Smooth muscle cell of the brain vasculature (primary cell): Measurements from ENCODE around the gene GRM1.

ENCODE experiments used
- DNase-seq: peaks from one replicate; pipeline ENCODE4 v3.0.0-alpha.2; 2012; ENCODE audit warnings: low read depth, low spot score

The GRM1 gene

DNA sequence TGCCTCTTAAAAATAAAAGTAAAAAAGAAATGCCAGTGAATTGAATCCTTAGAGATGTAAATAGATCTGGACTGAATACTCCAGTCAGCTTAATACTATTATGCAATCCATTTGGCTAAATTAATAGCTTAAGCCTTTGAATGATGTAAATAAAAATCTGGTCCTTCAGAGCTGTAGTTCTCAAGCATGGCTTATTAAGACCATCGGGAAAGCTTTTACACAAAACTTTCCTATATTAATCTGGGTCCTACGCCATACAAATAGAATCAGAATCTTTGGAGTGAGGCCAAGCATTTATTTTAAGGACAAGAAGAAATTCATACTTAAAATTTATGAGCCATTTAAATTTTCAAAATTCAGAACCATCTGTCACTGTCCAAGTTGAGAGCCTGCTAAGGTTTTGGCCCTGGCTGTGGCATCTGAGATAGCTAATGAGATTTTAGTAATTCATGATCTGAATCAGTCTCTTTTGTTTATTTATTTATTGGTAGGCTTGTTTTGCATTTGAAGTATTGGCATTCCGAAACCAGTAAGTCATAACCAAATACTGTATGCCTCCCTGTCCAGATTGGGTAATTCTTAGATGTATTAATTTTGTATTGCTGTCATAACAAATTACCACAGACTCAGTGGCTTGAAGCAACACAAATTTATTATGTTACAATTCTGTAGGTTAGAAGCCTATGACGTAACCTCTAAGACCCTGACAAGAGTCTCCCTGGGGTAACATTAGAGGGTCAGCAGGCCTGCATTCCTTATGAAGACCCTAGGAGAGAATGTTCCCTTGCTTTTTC lies 286.7 kb downstream of the GRM1 start:
- no peak for DNase-seq

DNA sequence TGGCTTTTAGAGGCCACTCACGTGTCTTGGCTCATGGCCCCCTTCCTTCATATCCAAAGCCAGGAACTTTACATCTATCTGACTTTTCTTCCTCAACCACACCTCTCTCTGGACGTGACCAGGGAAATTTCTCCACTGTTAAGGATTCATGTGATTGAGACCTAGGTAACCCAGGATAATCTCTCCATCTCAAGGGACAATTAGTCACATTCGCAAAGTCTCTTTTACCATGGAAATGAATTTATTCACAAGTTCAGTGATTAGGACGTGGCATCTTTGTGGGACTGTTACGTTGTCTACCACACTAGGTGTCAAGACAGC lies 287.3 kb downstream of the GRM1 start:
- DNase-seq: no peak

DNA sequence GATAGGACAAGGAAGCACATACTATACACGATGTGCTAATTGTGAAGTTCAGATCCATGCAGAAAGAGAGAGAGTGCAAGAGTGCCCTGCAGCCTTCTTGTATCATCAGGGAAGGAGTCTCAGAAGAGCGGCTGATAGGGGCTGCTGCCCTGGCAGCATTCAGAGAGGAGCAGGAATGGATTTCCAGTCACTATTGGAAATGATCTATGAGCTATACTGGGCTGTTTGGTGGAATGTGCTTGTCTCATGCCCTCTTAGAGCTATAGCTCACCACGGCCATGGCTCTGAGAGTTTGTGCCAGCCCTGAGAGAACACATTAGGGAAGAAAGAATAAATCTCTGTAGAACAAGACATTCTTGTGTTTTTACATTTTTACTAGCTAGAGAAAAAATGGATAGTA lies 302.2 kb downstream of the GRM1 start:
- no peak for DNase-seq

DNA sequence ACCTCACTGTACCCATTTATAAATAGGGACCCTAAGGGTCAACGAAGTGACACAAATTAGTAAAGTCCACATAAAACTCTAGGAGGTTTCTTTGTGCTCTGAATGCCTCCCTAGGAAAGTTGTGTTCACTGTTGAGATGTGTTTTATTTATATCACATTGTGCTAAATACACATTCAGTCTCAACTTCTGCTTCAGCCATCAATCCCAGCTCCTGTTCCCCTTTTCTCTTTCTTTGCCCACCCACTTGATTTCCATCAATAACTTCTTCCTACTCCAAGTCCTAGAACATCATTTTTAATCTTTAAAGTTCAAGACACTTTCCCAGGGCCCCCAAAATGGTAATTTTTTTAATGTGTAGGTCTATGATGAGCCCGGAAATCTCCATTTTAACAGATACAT lies 306.5 kb downstream of the GRM1 start:
- DNase-seq: no peak

DNA sequence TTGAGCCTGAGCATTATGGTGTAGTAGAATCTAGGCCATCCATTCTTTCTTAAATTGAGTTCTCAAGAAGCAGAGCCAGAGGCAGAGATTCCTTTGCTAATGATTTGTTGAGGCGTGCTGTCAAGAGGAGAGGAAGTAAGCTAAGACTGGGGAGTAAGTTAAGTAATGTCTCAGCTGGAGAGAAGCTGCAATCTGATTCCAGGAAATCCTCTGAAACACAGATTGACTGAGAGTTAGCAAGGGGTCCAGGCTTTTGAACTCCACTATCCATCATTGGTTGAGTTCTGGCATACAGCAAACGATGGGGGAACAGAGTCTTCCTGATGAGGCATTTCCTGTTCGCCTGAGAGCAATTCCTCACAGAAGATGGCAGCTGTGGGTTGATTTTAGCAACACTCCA lies 307.3 kb downstream of the GRM1 start:
- no peak for DNase-seq

DNA sequence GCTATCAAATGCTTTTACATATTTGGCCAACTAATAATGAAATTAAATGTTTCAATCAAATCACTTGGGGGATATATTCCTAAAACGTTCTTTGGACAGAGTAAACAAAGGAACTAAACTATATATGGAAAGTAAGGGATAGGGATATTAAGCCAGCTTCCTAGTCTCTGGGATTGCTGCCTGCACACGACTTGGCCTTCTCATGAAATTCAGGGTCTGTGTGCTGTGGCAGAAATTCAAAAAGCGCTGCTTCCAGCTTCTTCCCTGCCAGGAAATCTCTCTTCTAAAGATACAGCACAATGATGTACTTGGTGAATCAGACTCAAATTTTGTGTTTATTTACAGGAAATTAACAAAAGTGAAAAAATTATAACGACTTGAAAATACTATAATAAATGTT lies 308.5 kb downstream of the GRM1 start:
- DNase-seq: no peak

DNA sequence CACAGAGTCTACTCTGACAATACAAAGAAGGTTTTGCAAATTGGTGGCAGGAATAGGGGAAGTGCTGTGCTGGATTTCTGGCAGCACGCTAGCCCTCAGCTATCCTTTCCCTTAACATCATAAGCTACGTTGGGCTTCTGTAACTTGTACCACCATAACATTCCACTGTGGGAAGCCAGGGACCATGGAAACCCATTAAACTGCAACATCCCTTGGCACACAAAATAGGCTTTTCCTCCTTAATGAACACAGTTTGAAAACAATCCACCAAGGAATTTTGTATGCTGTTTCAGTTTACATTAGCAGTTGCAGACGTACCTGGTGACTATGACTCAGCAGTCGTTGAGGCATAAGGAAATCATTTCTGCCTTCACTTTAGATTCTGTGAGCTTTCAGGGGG lies 310.9 kb downstream of the GRM1 start:
- no peak for DNase-seq

DNA sequence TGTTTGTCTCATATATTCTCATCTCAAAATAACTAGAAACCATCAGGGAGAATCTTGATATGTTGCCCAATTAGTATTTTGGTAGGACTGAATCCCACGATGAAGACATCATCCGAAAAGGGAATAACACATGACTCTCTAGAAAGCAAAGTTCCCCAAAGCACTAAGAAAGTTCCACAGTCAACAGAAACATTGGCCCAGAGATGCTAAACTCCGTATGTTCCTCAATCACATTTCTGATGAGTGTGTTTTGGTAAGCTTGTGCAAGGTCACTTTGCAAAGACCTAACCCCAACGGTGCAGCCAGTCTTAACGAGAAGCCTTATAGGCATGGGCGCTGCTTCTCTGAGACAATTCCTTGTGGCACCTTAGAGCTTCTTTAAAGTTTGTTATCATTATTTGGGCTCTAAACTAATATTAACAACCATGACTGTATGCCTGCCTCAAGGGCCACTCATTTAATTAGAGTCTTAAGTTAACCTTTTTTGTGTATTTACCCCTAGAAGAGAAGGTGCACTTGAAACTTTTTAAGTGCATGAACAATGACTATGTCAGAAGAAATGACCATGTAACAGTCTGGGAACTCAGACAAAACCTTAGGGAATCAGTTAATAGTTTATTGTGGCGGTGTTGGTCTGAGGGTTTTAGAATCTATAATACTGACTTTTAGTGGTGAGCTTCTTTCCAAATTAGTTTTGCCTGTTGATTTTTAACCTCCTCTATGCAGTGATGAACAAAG lies 312.8 kb downstream of the GRM1 start:
- no peak for DNase-seq

DNA sequence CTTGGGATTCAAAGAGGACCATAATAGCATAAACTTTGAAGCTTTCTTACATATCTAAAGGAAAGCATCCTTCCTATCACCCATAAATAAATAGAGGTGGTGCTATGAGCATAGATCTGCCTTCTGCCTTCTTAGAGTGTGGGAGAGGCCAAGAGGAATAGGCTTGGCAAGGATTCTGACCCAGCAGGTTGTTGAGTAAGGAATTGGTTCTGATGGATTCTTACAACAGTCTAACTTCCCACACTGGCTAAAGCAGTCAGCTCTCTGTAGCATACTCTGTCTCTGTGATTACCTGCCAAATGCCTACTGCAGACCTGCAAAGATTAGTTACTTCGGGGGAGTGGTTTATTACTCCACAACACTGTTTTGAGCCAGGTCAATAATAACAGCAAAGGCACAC lies 316.7 kb downstream of the GRM1 start:
- no peak for DNase-seq

DNA sequence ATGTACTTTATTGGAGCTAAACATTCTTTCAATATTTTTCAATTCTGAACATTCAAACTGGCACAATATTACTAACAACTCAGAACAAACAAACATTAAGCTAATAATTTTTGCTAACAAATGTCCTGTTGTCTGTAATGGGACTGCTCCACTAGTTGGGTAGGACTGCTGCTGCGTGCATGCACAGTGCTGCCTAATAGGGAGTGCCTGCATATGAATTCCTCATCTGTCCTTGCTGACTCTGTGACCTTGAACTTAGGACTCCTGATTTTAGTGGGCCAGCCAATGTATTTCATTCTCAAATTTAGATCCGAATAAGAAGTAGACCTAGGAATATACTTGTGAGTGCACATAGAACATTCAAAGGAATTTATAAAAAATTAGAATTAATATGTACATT lies 318.2 kb downstream of the GRM1 start:
- no peak for DNase-seq

DNA sequence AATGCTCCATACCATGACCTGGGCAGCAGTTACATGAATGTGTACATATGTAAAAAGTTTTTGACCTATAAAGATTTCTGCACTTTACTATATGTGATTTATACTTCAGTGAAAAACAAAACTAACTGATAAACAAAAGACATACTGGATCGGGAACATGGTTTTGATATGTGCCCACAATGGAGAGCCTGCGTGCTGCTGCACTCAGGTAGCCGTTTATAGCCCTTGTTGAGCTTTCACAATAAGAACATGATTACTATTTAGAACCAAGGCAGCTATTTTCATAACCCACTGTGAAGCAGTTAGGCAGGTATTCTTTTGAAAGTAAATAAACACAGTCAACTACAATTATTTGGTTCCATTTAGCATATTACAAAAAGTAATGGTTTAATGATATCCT lies 318.8 kb downstream of the GRM1 start:
- no peak for DNase-seq

DNA sequence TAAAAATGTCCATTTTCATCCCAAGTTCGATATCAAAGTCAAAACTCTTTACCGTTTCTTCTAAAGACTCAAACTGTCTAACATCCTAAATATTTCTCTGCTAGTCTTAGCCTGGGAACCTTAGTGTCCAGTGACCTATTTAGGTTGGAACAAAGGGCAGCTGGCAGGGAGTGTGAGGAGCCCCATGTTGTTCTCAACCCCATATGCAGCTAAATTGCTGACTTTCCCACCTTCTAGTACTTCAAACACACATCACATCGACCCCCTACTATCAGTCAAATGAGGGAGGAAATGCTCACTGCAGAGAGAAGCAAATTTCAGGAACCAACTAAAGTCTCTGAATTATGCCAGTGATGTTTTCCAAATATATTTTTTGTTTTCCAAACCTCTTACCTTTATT lies 322.2 kb downstream of the GRM1 start:
- no peak for DNase-seq

DNA sequence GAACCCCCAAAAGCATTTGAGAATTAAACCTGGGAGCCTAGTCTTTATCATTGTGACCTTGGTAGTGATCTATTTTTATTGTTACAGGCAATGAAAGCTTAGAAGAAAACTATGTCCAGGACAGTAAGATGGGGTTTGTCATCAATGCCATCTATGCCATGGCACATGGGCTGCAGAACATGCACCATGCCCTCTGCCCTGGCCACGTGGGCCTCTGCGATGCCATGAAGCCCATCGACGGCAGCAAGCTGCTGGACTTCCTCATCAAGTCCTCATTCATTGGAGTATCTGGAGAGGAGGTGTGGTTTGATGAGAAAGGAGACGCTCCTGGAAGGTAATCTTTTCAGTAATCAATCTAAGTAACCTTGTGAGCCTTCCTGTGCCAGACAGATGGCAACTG lies 323.3 kb downstream of the GRM1 start:
- DNase-seq: no peak

DNA sequence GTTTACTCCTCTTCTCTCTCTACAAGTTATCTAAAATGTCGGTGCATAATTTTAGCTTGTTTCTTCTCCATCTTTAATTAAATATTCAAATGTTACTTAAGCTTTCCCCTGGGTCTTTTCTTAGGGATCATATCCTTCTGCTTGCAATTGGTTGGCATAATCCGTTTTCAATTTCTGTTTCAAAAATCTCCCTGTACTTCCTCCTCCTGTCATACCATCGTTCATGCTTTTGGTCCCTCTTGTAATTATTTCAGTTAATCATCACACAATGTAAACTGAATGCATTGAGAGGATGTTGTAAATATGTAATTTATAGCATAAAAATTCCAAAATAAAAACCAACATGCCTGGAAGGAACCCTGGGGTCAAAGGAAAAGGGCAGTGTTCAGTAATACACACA lies 325.6 kb downstream of the GRM1 start:
- no peak for DNase-seq

DNA sequence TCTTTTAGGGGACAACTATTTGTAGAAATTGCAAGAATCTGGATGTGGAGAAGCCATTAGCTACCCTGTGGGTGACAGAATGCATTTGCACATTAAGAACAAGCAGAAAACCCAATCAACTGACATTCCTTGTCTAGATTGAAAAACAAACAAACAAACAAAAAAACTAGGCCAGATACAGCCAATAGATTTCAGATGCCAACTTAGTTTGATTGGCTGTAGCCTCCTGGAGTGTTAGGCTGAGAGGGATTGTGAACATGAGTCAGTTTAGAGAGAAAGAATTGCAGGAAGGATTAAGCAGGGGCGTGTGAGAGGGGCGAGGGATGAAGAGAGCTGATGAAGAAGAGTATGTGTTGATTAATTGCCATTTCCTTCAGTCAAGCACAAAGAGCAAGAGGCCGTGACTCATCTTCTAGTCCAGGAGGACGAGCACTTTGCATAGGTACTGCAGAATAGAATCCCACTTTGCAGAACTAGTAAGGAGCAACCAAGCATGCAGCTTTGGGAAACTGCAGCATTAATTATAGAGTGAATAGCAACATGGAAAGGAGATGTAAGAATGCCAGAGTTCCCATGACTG lies 326.7 kb downstream of the GRM1 start:
- DNase-seq: no peak

DNA sequence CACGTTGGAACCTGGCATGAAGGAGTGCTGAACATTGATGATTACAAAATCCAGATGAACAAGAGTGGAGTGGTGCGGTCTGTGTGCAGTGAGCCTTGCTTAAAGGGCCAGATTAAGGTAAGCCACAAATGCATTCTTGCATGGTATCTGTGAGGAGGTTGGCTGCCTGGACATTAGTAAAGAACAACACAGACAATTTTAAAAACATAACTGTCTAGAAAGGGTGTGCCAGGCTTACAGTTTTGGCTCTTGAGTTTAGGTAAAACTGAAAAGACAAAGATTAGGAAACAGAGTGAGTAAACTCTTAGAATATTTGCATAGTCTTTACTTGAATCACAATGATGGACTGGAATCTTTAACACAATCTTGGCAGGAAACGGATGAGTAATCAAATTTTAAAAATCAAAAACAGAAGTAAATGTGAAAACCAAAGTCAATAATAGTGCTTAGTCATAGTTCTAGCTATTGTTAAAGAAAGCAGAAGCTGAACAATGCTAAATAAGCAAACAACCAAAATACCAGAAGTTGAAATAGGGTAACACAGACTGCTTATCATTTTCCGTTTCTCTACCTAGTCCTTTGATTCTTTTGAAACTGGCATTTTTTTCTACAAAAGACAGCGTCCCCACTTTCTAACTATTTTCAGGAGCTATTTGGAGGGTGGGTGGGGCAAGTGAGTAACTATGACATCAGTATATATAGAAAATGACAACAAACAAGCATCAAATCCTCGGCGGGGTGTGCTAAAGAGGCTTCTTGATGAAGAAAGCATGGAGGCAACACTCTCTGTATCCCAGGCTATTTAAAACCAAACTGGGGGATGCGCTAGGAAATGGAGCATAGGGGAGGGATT lies 328.9 kb downstream of the GRM1 start:
- DNase-seq: no peak

DNA sequence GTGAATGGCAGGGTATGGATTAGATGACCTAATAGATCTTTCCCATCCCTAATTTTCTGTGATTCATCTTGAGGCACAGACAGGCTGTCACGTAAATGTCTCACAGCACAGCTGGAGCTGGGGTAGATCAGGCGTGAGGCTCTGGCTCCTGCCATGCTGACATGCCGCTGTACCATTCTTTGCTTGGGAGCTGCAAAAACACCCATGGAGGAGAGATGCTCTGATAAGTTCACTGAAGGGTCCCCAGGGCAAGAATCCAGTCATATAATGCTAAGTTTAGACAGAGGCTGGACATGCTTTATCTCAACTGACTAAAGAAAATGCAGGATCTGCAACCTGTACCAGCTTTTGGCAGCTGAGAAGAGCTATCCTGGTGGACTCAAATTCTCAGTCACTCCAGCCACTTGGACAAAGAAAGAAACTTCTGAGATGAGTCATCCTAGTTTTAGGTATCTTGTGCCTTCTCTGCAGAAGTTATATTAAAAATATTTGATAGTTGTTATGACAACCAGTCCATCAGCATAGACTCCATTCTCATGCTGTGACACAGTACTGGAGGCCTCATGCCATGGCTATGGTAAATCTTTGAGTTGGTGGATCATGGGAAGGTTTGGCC lies 329.7 kb downstream of the GRM1 start:
- DNase-seq: no peak

DNA sequence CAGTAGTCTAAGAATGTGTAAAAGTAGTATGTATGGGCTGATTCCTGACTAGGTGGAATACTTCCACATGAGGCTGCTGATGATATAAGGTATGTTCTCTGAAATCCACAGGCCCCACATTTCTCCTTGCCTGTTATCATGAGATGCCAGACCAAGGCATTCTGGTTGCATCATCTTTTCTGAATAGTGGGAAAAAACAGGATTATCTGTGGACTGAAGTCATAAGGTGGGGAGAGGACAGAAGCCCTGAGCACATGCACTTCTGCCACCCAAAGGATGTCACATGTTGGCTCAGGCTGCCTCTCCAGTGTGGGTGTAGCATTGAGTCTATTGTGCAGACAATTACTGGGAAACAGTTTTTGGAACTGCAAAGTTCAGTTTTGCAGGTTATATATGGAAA lies 330.3 kb downstream of the GRM1 start:
- no peak for DNase-seq

DNA sequence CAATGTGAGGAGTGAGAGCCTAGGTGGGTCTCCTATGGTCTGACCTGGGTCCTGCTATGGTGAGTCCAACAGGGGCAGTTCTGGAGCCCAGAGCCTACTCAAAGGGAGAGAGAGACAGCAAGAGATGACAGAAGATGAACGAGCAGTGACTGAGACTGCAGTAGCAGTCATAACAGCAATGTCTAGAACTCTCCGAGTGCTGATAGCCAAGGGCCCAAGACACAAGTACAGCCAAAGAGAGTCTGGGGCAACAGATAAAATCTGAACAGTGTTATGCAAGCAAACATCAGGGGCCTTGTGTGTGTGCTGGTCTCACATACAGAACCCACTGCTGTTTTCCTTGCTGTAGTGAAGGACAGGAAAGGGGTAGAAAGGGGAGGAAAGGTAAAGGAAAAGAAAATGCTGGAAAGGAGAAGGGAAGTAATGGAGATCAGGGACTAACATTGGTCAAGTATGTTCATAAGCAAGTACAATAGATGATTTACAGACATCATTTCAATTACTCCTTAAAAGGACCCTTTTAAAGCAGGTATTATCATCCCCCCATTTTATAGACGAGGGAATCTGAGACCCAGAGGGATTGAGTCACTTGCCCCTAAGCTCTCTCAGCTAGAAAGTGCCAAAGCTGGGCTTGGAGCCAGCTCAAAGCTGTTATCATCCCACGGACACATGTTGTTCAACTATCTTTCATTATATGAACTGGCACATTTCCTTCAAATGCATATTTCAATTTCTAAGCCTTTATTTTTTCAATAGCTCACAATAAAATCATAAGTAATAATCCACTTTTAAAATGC lies 332.5 kb downstream of the GRM1 start:
- no peak for DNase-seq

DNA sequence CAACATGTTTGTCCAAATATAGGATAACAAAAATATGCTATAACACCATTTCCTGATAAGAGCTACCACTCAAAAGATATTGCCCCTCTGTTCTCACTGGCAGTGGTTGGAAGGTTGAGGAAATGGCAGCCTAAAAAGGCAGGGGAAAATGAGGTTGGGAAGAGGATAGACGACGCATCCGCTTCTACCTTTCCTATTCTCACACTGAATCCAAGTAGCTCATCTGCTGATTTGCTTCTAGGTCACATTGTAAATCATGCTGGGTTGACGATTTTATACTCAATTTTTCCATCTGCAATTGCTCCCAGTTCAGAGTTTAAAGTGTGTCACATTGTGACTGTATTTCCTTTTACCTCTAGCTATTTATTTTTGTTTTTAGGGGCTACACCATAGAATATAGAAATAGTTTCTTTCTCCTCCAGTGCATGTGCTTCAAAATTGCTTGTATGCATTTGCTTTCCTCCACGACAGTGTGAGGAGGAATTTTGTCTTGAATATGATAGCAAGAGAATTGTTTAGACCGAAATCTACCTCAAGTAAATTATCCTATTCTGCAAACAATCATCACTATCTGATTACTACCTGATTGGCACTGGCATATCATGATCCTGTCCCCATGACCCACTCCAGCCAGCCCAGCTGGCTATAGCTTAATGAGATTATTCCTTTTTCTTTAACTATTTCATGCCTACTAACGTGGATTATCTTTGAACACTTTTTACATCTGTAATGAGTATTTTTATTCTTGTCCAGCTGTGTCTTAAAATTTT lies 335.2 kb downstream of the GRM1 start:
- no peak for DNase-seq
